K562 (cell line): ENCODE data around the gene ATP6V0A1. TPM values are rescaled to one million over a fixed set of nuclear protein-coding genes. Genes with fewer than 3 reads are reported as not detected.

Experiments
- ADNP ChIP-seq: fragments of 200-800 bp; sonication (Bioruptor generic); IDR thresholded peaks from 2 replicates; pipeline ENCODE4 v1.6.1; 2016; ENCODE audit warnings: missing genetic modification characterization, missing compliant biosample characterization
- EHMT2 ChIP-seq: fragments of 450-650 bp; IDR thresholded peaks from 2 replicates; pipeline ENCODE4 v1.6.1; 2018; ENCODE audit warnings: antibody characterized with exemption
- EP400 ChIP-seq: fragments of 450-650 bp; IDR thresholded peaks from 2 replicates; pipeline ENCODE4 v1.6.1; 2017; ENCODE audit warnings: antibody characterized with exemption, mild to moderate bottlenecking, moderate library complexity
- HNRNPUL1 ChIP-seq: fragments of 200-400 bp; formaldehyde crosslinking; IDR thresholded peaks from 2 replicates; pipeline ENCODE4 v1.6.1; 2017; ENCODE audit warnings: low read length
- JUNB ChIP-seq: fragments of 450-650 bp; formaldehyde crosslinking; conservative IDR thresholded peaks from 2 replicates; pipeline ENCODE4 v1.4.0; 2020; ENCODE audit warnings: mild to moderate bottlenecking
- MXI1 ChIP-seq: IDR thresholded peaks from 2 replicates; pipeline ENCODE4 v1.6.1; 2011; ENCODE audit warnings: low read depth, mild to moderate bottlenecking, improper control_type of control experiment, low read length
- PYGO2 ChIP-seq: fragments of 450-650 bp; IDR thresholded peaks from 2 replicates; pipeline ENCODE4 v1.6.1; 2016; ENCODE audit warnings: mild to moderate bottlenecking, missing genetic modification characterization, moderate library complexity, missing compliant biosample characterization
- RBM22 ChIP-seq: fragments of 200-400 bp; formaldehyde crosslinking; IDR thresholded peaks from 2 replicates; pipeline ENCODE4 v1.6.1; 2018; ENCODE audit warnings: low read length, low read depth; ENCODE audit not compliant: poor library complexity, severe bottlenecking
- SIN3A ChIP-seq, 2 experiments: fragments of 150-350 bp in 1 of 2; IDR thresholded peaks; 2 replicates each; pipeline ENCODE4 v1.6.1; 2011 to 2016; ENCODE audit warnings: borderline replicate concordance in 2 of 2, low read depth in 2 of 2, low read length in 2 of 2, mild to moderate bottlenecking in 2 of 2, moderate library complexity in 2 of 2; ENCODE audit not compliant: control insufficient read depth in 1 of 2
- SMAD3 ChIP-seq: fragments of 450-650 bp; formaldehyde crosslinking; conservative IDR thresholded peaks from 2 replicates; pipeline ENCODE4 v1.4.0; 2020; ENCODE audit warnings: mild to moderate bottlenecking
- TCF7L2 ChIP-seq: fragments of 150-350 bp; IDR thresholded peaks from 2 replicates; pipeline ENCODE4 v1.6.1; 2016; ENCODE audit warnings: low read depth, mild to moderate bottlenecking, low read length, moderate library complexity
- ZBTB2 ChIP-seq: fragments of 450-650 bp; IDR thresholded peaks from 2 replicates; pipeline ENCODE4 v1.6.1; 2016; ENCODE audit warnings: antibody characterized with exemption
- ZNF146 ChIP-seq: IDR thresholded peaks from one replicate; pipeline ENCODE4 v1.6.1; 2018; ENCODE audit warnings: missing compliant biosample characterization; ENCODE audit not compliant: unreplicated experiment
- ZNF165 ChIP-seq: fragments of 250-450 bp; sonication (Bioruptor Pico); IDR thresholded peaks from 2 replicates; pipeline ENCODE4 v1.4.0; 2020; ENCODE audit warnings: borderline replicate concordance
- ZNF174 ChIP-seq: fragments of 250-450 bp; sonication (Bioruptor Pico); IDR thresholded peaks from 2 replicates; pipeline ENCODE4 v1.4.0; 2020; ENCODE audit warnings: mild to moderate bottlenecking
- ZNF253 ChIP-seq: fragments of 250-450 bp; sonication (Bioruptor Pico); conservative IDR thresholded peaks from 2 replicates; pipeline ENCODE4 v1.6.1; 2021; ENCODE audit warnings: mild to moderate bottlenecking
- ZNF263 ChIP-seq: sonication (generic); formaldehyde crosslinking; IDR thresholded peaks from 2 replicates; pipeline ENCODE4 v1.8.0; 2022; ENCODE audit warnings: mild to moderate bottlenecking, missing genetic modification reagents, borderline replicate concordance
- ZNF561 ChIP-seq: fragments of 450-650 bp; formaldehyde crosslinking; conservative IDR thresholded peaks from 2 replicates; pipeline ENCODE4 v1.4.0; 2020; ENCODE audit warnings: mild to moderate bottlenecking, moderate library complexity
- ZNF77 ChIP-seq: fragments of 250-450 bp; sonication (Bioruptor Pico); IDR thresholded peaks from 2 replicates; pipeline ENCODE4 v1.5.0; 2020
- ZZZ3 ChIP-seq: fragments of 450-650 bp; IDR thresholded peaks from 2 replicates; pipeline ENCODE4 v1.6.1; 2016; ENCODE audit warnings: antibody characterized with exemption, mild to moderate bottlenecking, moderate library complexity
- polyA plus RNA-seq, 8 experiments: library from polyadenylated mRNA; depleted of rRNA in 4 of 8; stranded (reverse) in 5 of 8; unstranded in 3 of 8; fragments of >200 nt; fragmentation: Nextera tagmentation in 2 of 8; fragmentation: Illumina TruSeq in 1 of 8; extraction: Ambion mirVana in 2 of 8; extraction: Trizol in 1 of 8; gene quantifications; 2 replicates each; pipeline versions ENCODE4 v1.2.1 to v1.2.3, GENCODE V29; 2011 to 2014; ENCODE audit warnings: inconsistent platforms in 1 of 8, missing spikeins in 1 of 8
- total RNA-seq, 7 experiments: library from RNA; depleted of rRNA in 6 of 7; stranded (reverse); fragments of >200 nt in 6 of 7; fragmentation: Illumina TruSeq in 2 of 7; extraction: Trizol in 2 of 7; gene quantifications; 2 replicates each; pipeline versions ENCODE4 v1.2.1 to v1.2.3, GENCODE V29; 2011 to 2021; ENCODE audit warnings: low replicate concordance in 1 of 7
- TF ChIP-seq, protein P1 (sequence below): fragments of 250-450 bp; sonication (Bioruptor Pico); IDR thresholded peaks from 2 replicates; pipeline ENCODE4 v1.8.0; 2022; ENCODE audit warnings: inconsistent platforms
- TF ChIP-seq, protein P2 (sequence below): sonication (generic); formaldehyde crosslinking; IDR thresholded peaks from 2 replicates; pipeline ENCODE4 v1.8.0; 2022; ENCODE audit warnings: mild to moderate bottlenecking, missing genetic modification reagents

Gene ATP6V0A1
- total and polyA plus RNA-seq, 9 of the 15 experiments (the other 6 are each of a cell fraction or from before 2014, with no cell fraction given) = 11.8 to 158 (median 75.5) TPM

DNA sequence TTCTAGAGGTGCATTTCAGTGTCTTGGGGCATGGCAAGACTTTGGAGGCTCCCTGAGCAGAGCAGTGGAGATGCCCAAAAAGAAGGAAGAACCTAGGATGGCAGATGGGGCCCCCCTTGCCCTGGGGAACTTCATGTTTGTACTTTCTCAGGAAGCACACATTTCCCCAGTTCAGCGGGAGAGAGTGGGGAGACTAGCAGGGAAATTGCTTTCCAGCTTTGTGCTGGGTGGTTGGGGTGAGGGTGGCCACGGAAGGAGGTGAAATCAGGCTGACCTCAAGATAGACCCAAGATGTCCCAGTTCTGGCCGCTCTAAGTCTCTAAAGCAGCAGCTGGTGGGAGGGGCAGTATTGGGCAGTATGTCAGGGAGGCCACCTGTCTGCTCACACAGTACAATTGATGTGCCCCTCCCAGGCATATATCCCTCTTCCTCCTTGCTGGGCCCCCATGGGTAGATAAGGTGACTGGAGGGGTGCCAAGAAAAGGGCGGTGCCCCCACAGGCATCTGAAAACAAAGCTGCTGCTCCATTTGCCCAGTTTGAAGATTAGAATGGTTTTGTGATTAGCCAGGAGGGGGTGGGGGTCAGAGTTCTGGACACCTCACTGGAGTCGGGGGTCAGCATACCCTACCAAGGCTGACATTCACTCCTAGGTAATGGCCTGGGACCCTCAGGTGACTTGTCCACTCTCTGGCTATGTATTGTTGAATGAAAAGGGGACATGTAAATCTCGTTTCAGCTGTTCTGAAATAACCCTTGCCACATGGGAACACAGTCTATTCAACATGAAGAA is 60.3 kb downstream of the ATP6V0A1 start (continued):
- TF ChIP-seq ZNF165 (CRISPR knock-in tag) (no peak), ZBTB2 (peak; percentile 50; the same call in 1 of the 2 replicates), EP400 (no peak; the same call in 1 of the 2 replicates), RBM22 (no peak), ZNF77 (no peak), ZNF263 (CRISPR knock-in tag) (no peak), SIN3A (IDR thresholded peaks at IDR 0.05; ENCODE audit: borderline replicate concordance in 2 of 2, control insufficient read depth in 1 of 2, low read depth in 2 of 2, low read length in 2 of 2) (peak; percentile 15 to 72; a peak in 1 of 4 replicates), SMAD3 (CRISPR knock-in tag) (no peak), PYGO2 (tag) (no peak), ZZZ3 (no peak), ZNF146 (CRISPR knock-in tag) (no peak), JUNB (CRISPR knock-in tag) (no peak), MXI1 (no peak; the same call in 1 of the 2 replicates), EHMT2 (no peak), HNRNPUL1 (no peak), TCF7L2 (no peak), ZNF561 (CRISPR knock-in tag) (no peak), ZNF253 (CRISPR knock-in tag) (no peak), ADNP (tag) (no peak), ZNF174 (CRISPR knock-in tag) (no peak)
- TF ChIP-seq, protein P1, sequence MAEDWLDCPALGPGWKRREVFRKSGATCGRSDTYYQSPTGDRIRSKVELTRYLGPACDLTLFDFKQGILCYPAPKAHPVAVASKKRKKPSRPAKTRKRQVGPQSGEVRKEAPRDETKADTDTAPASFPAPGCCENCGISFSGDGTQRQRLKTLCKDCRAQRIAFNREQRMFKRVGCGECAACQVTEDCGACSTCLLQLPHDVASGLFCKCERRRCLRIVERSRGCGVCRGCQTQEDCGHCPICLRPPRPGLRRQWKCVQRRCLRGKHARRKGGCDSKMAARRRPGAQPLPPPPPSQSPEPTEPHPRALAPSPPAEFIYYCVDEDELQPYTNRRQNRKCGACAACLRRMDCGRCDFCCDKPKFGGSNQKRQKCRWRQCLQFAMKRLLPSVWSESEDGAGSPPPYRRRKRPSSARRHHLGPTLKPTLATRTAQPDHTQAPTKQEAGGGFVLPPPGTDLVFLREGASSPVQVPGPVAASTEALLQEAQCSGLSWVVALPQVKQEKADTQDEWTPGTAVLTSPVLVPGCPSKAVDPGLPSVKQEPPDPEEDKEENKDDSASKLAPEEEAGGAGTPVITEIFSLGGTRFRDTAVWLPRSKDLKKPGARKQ (CRISPR knock-in tag) = no peak
- TF ChIP-seq, protein P2, sequence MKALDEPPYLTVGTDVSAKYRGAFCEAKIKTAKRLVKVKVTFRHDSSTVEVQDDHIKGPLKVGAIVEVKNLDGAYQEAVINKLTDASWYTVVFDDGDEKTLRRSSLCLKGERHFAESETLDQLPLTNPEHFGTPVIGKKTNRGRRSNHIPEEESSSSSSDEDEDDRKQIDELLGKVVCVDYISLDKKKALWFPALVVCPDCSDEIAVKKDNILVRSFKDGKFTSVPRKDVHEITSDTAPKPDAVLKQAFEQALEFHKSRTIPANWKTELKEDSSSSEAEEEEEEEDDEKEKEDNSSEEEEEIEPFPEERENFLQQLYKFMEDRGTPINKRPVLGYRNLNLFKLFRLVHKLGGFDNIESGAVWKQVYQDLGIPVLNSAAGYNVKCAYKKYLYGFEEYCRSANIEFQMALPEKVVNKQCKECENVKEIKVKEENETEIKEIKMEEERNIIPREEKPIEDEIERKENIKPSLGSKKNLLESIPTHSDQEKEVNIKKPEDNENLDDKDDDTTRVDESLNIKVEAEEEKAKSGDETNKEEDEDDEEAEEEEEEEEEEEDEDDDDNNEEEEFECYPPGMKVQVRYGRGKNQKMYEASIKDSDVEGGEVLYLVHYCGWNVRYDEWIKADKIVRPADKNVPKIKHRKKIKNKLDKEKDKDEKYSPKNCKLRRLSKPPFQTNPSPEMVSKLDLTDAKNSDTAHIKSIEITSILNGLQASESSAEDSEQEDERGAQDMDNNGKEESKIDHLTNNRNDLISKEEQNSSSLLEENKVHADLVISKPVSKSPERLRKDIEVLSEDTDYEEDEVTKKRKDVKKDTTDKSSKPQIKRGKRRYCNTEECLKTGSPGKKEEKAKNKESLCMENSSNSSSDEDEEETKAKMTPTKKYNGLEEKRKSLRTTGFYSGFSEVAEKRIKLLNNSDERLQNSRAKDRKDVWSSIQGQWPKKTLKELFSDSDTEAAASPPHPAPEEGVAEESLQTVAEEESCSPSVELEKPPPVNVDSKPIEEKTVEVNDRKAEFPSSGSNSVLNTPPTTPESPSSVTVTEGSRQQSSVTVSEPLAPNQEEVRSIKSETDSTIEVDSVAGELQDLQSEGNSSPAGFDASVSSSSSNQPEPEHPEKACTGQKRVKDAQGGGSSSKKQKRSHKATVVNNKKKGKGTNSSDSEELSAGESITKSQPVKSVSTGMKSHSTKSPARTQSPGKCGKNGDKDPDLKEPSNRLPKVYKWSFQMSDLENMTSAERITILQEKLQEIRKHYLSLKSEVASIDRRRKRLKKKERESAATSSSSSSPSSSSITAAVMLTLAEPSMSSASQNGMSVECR (CRISPR knock-in tag) = no peak
